ENCODE measurements around the gene DBI.

DBI gene

GRCh38 chr2:119366649-119367471, at the start of gene DBI, which contains the start of gene C2orf76:
TSS of gene DBI (plus strand) at chr2:119366977. CDS start at chr2:119367052, 75 bp downstream.
TSS of gene C2orf76 (minus strand) at chr2:119366834. CDS start at chr2:119339959, 26,875 bp downstream.
- peak; percentile 96 for DNase-seq (ENCODE audit: low read depth)

DNA sequence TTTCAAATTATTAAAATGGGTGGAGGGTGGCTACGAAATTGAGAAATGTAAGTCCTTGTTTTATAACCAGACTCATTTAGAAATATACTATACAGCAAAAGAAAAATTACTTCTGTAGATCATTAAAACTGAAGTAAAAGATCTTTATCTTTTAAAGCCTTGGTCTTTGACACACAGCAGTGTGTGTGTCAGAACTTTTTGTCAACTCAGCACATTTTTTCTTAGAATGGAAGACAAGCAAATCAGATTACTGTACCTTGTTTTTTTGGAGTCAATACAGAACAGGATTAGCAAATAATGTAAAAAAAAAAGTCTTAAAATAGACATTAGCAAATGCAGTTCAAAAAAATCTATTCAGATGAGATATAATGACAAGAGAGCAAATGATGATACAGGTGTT, 49.2 kb upstream of the DBI start:
- no peak for DNase-seq (ENCODE audit: low read depth)

GRCh38 chr2:119319593-119319992, 47.2 kb upstream of the DBI start:
- no peak for DNase-seq (ENCODE audit: low read depth)

DNA sequence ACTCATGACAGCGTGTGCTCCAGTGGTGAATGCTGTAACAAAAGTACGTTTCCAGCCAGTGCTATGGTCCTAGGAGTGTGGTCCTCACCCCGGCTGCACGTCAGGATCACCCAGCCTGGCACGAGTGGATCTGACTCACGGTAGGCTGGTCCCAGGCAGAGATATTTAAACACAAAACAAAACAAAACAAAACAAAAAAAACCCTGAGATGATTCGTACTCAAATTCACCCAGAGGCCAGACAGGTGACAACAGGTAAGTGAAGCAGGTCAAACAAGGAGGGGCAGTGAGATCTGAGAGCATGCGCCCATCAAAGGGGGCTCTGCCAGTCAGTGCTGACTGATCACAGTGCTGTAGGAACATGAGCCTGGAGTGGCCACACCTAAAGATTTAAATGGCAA, 43.3 kb upstream of the DBI start:
- DNase-seq (ENCODE audit: low read depth), result no peak

- no peak for DNase-seq (ENCODE audit: low read depth)
These were observed 42.0 kb upstream of the DBI start for GRCh38 chr2:119324685-119325270.

DNA sequence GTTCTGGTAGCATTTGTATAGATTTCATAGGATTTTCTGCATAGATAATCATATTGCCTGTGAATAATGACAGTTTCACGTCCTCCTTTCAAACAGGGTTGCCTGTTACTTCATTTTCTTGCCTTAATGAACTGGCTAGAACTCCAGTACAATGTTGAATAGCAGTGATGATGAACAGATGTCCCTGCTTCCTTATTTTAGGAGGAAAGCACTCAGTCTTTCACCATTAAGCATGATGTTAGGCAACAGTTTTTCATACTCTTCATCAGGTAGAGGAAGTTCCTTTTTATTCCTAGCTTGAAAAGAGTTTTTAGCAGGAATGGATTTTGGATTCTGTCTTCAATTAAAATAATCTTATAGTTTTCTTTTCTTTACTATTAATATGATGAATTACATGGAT, 39.8 kb upstream of the DBI start:
- DNase-seq (ENCODE audit: low read depth), result no peak

GRCh38 chr2:119327431-119327830, 39.3 kb upstream of the DBI start:
- DNase-seq (ENCODE audit: low read depth), result no peak

- no peak for DNase-seq (ENCODE audit: low read depth)
These were observed 33.8 kb upstream of the DBI start for GRCh38 chr2:119332953-119333352.

GRCh38 chr2:119333360-119333759, 33.4 kb upstream of the DBI start:
- DNase-seq (ENCODE audit: low read depth), result peak; percentile 26

DNA sequence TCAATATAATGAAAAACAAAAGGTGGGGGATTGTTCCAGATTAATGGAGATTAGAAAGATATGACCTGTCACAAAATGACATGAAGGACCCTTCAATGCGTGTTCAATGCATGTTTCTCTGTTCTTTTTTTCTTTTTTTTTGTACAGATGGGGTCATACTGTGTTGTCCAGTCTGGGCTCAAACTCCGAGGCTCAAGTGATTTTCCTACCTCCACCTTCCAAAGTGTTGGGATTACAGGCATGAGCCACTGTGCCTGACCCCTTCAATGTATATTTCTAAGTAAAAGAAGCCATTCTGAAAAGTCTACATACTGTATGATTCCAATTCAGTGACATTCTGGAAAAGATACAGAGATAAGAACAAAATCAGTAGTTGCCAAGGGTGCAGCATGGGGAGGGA, 32.9 kb upstream of the DBI start:
- DNase-seq (ENCODE audit: low read depth), result no peak

- no peak for DNase-seq (ENCODE audit: low read depth)
These were observed 29.0 kb upstream of the DBI start for GRCh38 chr2:119337749-119338148.

- no peak for DNase-seq (ENCODE audit: low read depth)
These were observed 28.5 kb upstream of the DBI start for GRCh38 chr2:119338272-119338671.

- no peak for DNase-seq (ENCODE audit: low read depth)
These were observed 27.8 kb upstream of the DBI start for GRCh38 chr2:119338826-119339561.

GRCh38 chr2:119339562-119339923, 27.2 kb upstream of the DBI start:
- no peak for DNase-seq (ENCODE audit: low read depth)

DNA sequence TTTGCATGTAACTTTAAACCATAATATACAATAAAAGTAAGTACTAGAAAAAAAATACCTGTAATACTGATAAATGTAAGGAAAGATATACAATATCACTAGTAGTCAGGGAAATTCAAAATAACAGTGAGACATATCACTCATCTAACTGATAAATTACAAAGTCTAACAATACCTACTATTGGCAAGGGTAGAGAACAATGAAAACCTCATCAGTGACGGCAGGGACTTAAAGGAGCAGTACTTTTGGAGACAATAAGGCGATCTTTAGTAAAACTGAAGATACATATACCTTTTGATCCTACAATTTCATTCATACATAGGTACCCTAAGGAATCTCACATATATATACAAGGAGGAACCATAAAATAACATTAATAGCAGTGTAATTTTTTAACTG, 25.1 kb upstream of the DBI start:
- no peak for DNase-seq (ENCODE audit: low read depth)

DNA sequence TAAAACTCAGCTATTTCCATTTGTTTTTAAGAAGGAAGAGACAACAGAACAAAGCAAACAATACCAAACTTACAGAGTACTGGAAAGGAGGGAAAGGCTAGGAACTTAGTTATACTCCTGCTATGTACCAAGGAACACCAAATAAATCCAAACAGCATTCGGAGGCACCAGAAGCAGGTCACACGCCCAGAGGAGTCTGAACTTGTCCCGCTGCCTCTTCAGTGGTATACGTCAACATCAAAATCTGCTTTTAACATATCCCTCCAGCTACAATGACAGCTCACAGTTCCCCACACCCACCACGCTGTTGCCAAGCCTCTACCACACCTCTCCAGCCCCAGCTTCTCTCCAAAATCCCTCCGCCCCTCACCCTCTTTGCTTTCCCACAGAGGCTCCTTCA, 17.5 kb upstream of the DBI start:
- no peak for DNase-seq (ENCODE audit: low read depth)

DNA sequence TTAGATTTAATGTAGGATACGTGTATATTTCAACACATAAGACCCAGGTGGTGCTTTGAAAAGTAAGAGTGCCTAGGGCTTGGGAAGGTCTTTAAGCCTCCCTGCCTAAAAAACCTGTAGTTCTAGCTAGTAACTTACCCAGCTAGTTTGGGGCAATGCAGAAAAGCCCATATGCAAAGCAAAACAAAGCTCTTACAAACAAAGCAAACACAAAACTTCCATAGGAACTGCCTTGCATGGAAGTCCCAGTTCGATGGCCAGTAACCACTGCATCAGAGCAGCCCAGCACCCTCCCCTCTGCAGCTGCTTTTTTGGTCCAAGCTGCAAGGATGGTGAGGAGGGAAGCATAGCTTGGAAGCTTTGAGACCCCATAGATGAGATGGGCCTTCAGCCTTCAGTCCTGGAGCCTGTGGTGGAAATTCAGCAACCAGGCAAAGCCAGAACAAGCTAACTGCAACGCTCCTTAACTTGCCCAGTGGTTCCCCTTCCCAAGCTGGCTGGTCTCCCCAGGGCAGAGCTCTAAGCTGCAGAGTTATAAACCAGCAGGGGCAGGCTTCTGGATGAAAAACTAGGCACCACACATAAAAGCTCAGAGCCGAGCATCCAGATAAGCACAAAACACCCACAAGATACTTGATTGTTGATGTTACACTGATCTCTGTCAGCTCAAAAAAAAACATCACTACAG, 16.3 kb upstream of the DBI start:
- no peak for DNase-seq (ENCODE audit: low read depth)

- no peak for DNase-seq (ENCODE audit: low read depth)
These were observed 14.4 kb upstream of the DBI start for GRCh38 chr2:119352357-119352756.

DNA sequence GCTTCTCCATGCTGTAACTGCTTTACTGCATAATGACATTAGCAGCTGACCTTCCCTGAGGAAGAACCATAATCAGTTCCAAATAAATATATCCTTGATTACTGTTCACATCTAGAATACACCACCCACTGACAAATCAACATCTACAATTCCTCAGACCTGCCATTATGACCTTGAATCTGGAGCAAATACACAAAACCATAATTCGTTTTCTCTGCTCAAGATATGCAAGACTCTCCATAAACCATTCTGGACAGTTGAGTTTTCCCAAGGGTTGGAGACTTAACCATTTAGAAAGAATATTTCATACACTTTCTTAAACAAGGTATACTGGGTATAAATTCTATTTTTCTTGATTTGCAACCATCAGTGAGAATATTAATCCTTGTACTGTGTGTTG, 11.9 kb upstream of the DBI start:
- DNase-seq (ENCODE audit: low read depth), result no peak

DNA sequence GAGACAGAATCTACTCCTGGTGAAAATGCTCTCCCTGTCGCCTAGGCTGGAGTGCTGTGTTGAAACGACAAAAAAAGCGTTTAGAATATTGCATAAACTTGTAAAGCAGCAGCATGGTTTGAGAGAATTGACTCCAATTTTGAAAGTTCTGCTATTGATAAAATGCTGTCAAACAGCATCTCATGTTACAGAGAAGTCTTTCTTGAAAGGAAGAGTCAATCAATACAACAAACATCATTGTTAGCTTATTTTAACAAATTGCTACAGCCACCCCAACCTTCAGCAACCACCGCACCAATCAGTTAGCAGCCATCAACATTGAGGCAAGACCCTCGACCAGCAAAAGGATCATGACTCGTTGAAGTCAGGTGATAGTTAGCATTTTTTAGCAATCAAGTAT, 7.0 kb upstream of the DBI start:
- no peak for DNase-seq (ENCODE audit: low read depth)

DNA sequence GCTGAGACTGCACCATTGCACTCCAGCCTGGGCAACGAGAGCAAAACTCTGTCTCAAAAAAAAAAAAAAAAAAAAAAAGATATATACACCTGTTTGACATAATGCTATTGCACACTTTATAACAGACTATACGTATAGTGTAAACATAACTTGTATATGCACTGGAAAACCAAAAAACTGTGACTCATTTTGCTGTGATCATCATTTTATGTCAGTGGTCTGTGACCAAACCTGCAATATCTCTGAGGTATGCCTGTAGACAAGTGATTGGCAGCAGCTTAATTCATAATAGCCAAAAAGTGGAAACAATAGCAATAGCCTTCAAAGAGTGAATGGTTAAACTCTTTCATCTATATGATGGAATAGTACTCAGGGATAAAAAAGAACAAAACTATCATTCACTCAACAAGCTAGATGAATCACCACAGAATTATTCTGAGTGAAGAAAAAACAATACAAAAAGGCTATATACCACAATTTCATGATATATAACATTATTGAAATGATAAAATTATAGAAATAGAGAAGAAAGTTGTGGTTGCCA, 6.3 kb upstream of the DBI start:
- no peak for DNase-seq (ENCODE audit: low read depth)

- DNase-seq (ENCODE audit: low read depth), result no peak
These were observed 2.0 kb upstream of the DBI start for GRCh38 chr2:119364798-119365197.

All from iris pigment epithelial cell (primary cell).